IMR-90 (cell line): ENCODE measurements around the gene FBRSL1. TPM values are rescaled to one million over a fixed set of nuclear protein-coding genes. Genes with fewer than 3 reads are reported as not detected.

Source experiments
- ATAC-seq: fragments of 200-7000 bp; cut with Tn5 transposase; 2 replicates; pipeline ENCODE4 v1.9.1; 2020; ENCODE audit warnings: low read depth, mild to moderate bottlenecking, moderate library complexity
- BruUV-seq: library from RNA; stranded (reverse); fragments of 400-500 nt; replicated peaks from 2 replicates; lab custom pipeline; 2021; lab: Mats Ljungman, UMichigan
- CTCF ChIA-PET: fragments of 300-600 bp; formaldehyde crosslinking; extraction: SDS; loops from one replicate; lab custom pipeline; 2021; ENCODE audit warnings: antibody characterized with exemption; lab: Yijun Ruan, JAX
- POLR2A ChIA-PET: fragments of 300-600 bp; sonication (Branson Sonifier 250); formaldehyde crosslinking; loops from one replicate; lab custom pipeline; 2022; ENCODE audit warnings: antibody characterized with exemption; ENCODE audit not compliant: unreplicated experiment; lab: Charles Lee
- DNase-seq: peaks from one replicate; pipeline ENCODE4 v3.0.0; 2013
- H2AFZ ChIP-seq: replicated peaks from 2 replicates; pipeline ENCODE3; 2013; ENCODE audit warnings: low read length, mild to moderate bottlenecking; ENCODE audit not compliant: poor library complexity
- H2AK5ac ChIP-seq: 2 replicates; pipeline ENCODE4 v1.6.1; 2013; ENCODE audit warnings: low read depth, low read length, inconsistent platforms
- H2AK9ac ChIP-seq: replicated peaks from 2 replicates; pipeline ENCODE3; 2013; ENCODE audit warnings: mild to moderate bottlenecking, low read depth, low read length, moderate library complexity; ENCODE audit not compliant: poor library complexity
- H2BK120ac ChIP-seq: 2 replicates; pipeline ENCODE4 v1.6.1; 2013; ENCODE audit warnings: low read depth, low read length, inconsistent platforms
- H2BK15ac ChIP-seq: 3 replicates; pipeline ENCODE4 v1.6.1; 2013; ENCODE audit warnings: low read depth, low read length, inconsistent platforms
- H2BK20ac ChIP-seq: 2 replicates; pipeline ENCODE4 v1.6.1; 2013; ENCODE audit warnings: low read depth, mild to moderate bottlenecking, inconsistent platforms, low read length, moderate library complexity
- H2BK5ac ChIP-seq: 2 replicates; pipeline ENCODE4 v1.6.1; 2013; ENCODE audit warnings: mild to moderate bottlenecking, low read depth, low read length, inconsistent platforms; ENCODE audit not compliant: poor library complexity, severe bottlenecking
- H3K14ac ChIP-seq: replicated peaks from 2 replicates; pipeline ENCODE4 v1.6.1; 2013; ENCODE audit warnings: low read depth, low read length, inconsistent platforms
- H3K18ac ChIP-seq: 2 replicates; pipeline ENCODE4 v1.6.1; 2013; ENCODE audit warnings: low read depth, low read length, control low read depth
- H3K23ac ChIP-seq: 2 replicates; pipeline ENCODE4 v1.6.1; 2013; ENCODE audit warnings: low read depth, low read length, inconsistent platforms
- H3K27ac ChIP-seq: 2 replicates; pipeline ENCODE4 v1.5.1; 2013; ENCODE audit warnings: mild to moderate bottlenecking, control low read depth, low read length; ENCODE audit not compliant: insufficient read depth
- H3K27me3 ChIP-seq: 2 replicates; pipeline ENCODE4 v1.6.1; 2013; ENCODE audit warnings: low read length; ENCODE audit not compliant: control insufficient read depth, insufficient read depth
- H3K36me3 ChIP-seq: 2 replicates; pipeline ENCODE4 v1.6.1; 2013; ENCODE audit warnings: low read length, mixed read lengths; ENCODE audit not compliant: control insufficient read depth, insufficient read depth
- H3K4ac ChIP-seq: 2 replicates; pipeline ENCODE4 v1.6.1; 2013; ENCODE audit warnings: low read depth, low read length, inconsistent platforms
- H3K4me1 ChIP-seq: 2 replicates; pipeline ENCODE4 v1.6.1; 2013; ENCODE audit warnings: low read length, mixed read lengths; ENCODE audit not compliant: control insufficient read depth, insufficient read depth
- H3K4me2 ChIP-seq: 2 replicates; pipeline ENCODE4 v1.6.1; 2013; ENCODE audit warnings: low read depth, mild to moderate bottlenecking, control low read depth, low read length, moderate library complexity
- H3K4me3 ChIP-seq: 2 replicates; pipeline ENCODE4 v1.5.1; 2013; ENCODE audit warnings: low read depth, mild to moderate bottlenecking, control low read depth, low read length, moderate library complexity; ENCODE audit not compliant: insufficient read depth
- H3K56ac ChIP-seq: 2 replicates; pipeline ENCODE4 v1.6.1; 2013; ENCODE audit warnings: low read length, inconsistent platforms; ENCODE audit not compliant: insufficient read depth; ENCODE audit errors: extremely low read depth
- H3K79me1 ChIP-seq, 2 experiments: 2 replicates each; pipeline ENCODE4 v1.6.1; 2013; ENCODE audit warnings: low read length in 2 of 2, inconsistent platforms in 1 of 2, low read depth in 1 of 2
- H3K9ac ChIP-seq: 2 replicates; pipeline ENCODE4 v1.6.1; 2013; ENCODE audit warnings: low read depth, low read length, control low read depth
- H3K9me1 ChIP-seq: 2 replicates; pipeline ENCODE4 v1.6.1; 2013; ENCODE audit warnings: low read length, inconsistent platforms; ENCODE audit not compliant: insufficient read depth
- H3K9me3 ChIP-seq: 2 replicates; pipeline ENCODE4 v1.6.1; 2013; ENCODE audit warnings: low read length; ENCODE audit not compliant: control insufficient read depth, insufficient read depth
- H4K20me1 ChIP-seq: 2 replicates; pipeline ENCODE4 v1.6.1; 2013; ENCODE audit warnings: low read length, inconsistent platforms; ENCODE audit not compliant: insufficient read depth
- H4K5ac ChIP-seq: 2 replicates; pipeline ENCODE4 v1.6.1; 2013; ENCODE audit warnings: mild to moderate bottlenecking, low read depth, low read length, control low read depth
- H4K8ac ChIP-seq, 2 experiments: 2 replicates each; pipeline ENCODE4 v1.6.1; 2013; ENCODE audit warnings: low read depth in 2 of 2, low read length in 2 of 2, control low read depth in 1 of 2, inconsistent platforms in 1 of 2
- H4K91ac ChIP-seq: 2 replicates; pipeline ENCODE4 v1.6.1; 2013; ENCODE audit warnings: low read depth, low read length, inconsistent platforms; ENCODE audit not compliant: insufficient read depth
- FOS ChIP-seq: fragments of 150-350 bp; IDR thresholded peaks from 2 replicates; pipeline ENCODE4 v1.6.1; 2016; ENCODE audit warnings: low read depth, low read length
- RFX5 ChIP-seq: IDR thresholded peaks from 2 replicates; pipeline ENCODE4 v1.8.0; 2012; ENCODE audit warnings: low read depth, mild to moderate bottlenecking, low read length, moderate library complexity
- WGBS, 2 experiments: methylation state at CpG; one replicate each; pipeline versions ENCODE4 v1.1.5 to v1.1.7; 2013; ENCODE audit warnings: missing lambda C conversion rate in 2 of 2; ENCODE audit not compliant: insufficient read length in 1 of 2; ENCODE audit errors: extremely low coverage in 2 of 2; 5-methylcytosine and 5-hydroxymethylcytosine counted together
- dilution Hi-C: fragments of 300-500 bp; cut with HindIII; formaldehyde crosslinking; loops from one replicate; pipeline ENCODE4 v1.14.3; 2018; ENCODE audit warnings: low sequenced_read_pairs; ENCODE audit not compliant: unreplicated experiment
- in situ Hi-C: fragments of 300-500 bp; cut with MboI; formaldehyde crosslinking; loops from 3 replicates; pipeline ENCODE4 v1.14.3; 2019; ENCODE audit warnings: low sequenced_read_pairs, inconsistent platforms, mixed read lengths
- intact Hi-C: fragments of 100-400 bp; cut with micrococcal nuclease; formaldehyde crosslinking; loops from 2 replicates; pipeline ENCODE4 v1.10.0; 2022
- polyA plus RNA-seq, 3 experiments: library from polyadenylated mRNA; depleted of rRNA; stranded (reverse); fragments of >200 nt; gene quantifications; 2 replicates each; pipeline ENCODE4 v1.2.3, GENCODE V29; 2012; ENCODE audit warnings: low replicate concordance in 1 of 3
- total RNA-seq: library from RNA; depleted of rRNA; stranded (reverse); fragments of >200 nt; gene quantifications from 2 replicates; pipeline ENCODE4 v1.2.3, GENCODE V29; 2012

FBRSL1 gene
- total and polyA plus RNA-seq, 2 of the 4 experiments (the other 2 are of a cell fraction): 0.36 to 10.8 TPM

- no peak overlapping the region for H3K23ac ChIP-seq
- H2AK5ac ChIP-seq: no peak overlapping the region; the same call in 1 of the 2 replicates
- no peak overlapping the region for H2BK15ac ChIP-seq
- intact Hi-C loops (no loop called here), in situ Hi-C loops (no loop called here), dilution Hi-C loops (no loop called here)
- WGBS, 2 experiments: 95% methylated on average over 16 of the region's 16 CpGs; no CpG with 5 or more reads in 1 of the 2 experiments
- no peak for DNase-seq
- H3K4me3 ChIP-seq: no peak overlapping the region
- H4K5ac ChIP-seq: no peak overlapping the region
- ChIA-PET POLR2A (no interaction called here), CTCF (no interaction called here)
- H3K27ac ChIP-seq: no peak overlapping the region
- no peak for TF ChIP-seq FOS
- no peak for TF ChIP-seq RFX5
- no peaks in the 10 kb centered on the region for H3K36me3 ChIP-seq
- no TSS peak for BruUV-seq
- no peak overlapping the region for H3K56ac ChIP-seq
- ATAC-seq: no peak
- no peak overlapping the region for H3K14ac ChIP-seq
- no peaks in the 10 kb centered on the region for H3K27me3 ChIP-seq
- no peak overlapping the region for H2BK120ac ChIP-seq
- peak overlapping the region; percentile 84 for H2AK9ac ChIP-seq
- H3K9me3 ChIP-seq: no peaks in the 10 kb centered on the region
- H3K4me1 ChIP-seq: no peaks in the 10 kb centered on the region
- H2BK20ac ChIP-seq: no peak overlapping the region
- H2AFZ ChIP-seq: peak overlapping the region; percentile 67
- no peak overlapping the region for H3K18ac ChIP-seq
- no peak overlapping the region for H4K91ac ChIP-seq
- no peak overlapping the region for H4K8ac ChIP-seq
- no peak overlapping the region for H3K9ac ChIP-seq
- H3K4me2 ChIP-seq: no peak overlapping the region
- H3K9me1 ChIP-seq: peaks cover 16% of the 10 kb centered on the region
- peaks cover 0 to 10% of the 10 kb centered on the region in 2 experiments; a peak in 1 of 4 replicates for H3K79me1 ChIP-seq
- no peak overlapping the region for H3K4ac ChIP-seq
- no peak overlapping the region for H2BK5ac ChIP-seq
- H4K20me1 ChIP-seq: peaks cover 4% of the 10 kb centered on the region
Measured at GRCh38 chr12:132536102-132536876, 46.3 kb downstream of the FBRSL1 start.
